ELF-1 (cell line): ENCODE measurements around the gene UHRF2.
"Not testable (repeated sequence)": the region's sequence is repeated elsewhere in the genome, so short reads cannot be mapped to it uniquely, and the experiment has no call there.

Experiments used
- DNase-seq: peaks from one replicate; pipeline ENCODE4 v3.0.0-alpha.2; 2016; ENCODE audit warnings: low read depth, low spot score

The UHRF2 gene

DNA sequence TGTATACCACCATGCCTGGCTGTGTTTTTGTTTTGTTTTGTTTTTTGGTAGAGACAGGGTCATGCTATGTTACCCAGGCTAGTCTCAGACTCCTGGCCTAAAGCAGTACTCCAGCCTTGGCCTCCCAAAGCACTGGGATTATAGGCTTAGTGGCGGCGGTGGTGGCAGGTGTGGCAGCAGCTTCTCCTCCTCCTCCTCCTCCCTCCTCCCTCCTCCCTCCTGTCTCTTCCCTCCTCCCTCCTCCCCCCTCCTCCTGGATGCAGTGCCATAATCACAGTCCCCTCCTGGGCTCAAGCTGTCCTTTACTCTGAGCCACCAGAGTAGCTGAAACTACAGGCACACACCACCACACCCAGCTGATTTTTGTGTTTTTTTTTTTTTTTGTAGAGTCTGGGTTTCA lies 71.2 kb downstream of the UHRF2 start:
- no peak for DNase-seq

GRCh38 chr9:6488395-6488794 lies 75.4 kb downstream of the UHRF2 start:
- DNase-seq: no peak

- no peak for DNase-seq
Measured at GRCh38 chr9:6489099-6489498, 76.1 kb downstream of the UHRF2 start.

DNA sequence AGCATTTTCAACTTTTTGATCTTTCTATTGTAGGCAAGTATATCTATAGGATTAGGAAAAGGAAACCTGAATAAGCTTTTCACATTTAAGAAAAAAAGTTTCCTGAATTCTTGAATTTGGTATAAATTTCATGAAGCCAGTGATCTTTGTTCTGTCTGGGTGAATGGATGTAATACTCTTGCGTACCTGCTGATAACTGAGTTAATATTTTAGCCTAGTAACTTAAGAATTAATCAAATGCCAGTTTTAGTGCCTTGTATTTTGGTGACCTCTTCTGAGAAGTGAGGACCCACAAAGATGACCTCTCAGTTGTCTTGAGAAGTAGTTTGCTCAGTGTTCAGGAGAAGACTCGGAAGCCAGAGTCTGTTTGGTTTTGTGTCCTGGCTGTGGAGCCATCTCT lies 77.9 kb downstream of the UHRF2 start:
- DNase-seq: no peak

DNA sequence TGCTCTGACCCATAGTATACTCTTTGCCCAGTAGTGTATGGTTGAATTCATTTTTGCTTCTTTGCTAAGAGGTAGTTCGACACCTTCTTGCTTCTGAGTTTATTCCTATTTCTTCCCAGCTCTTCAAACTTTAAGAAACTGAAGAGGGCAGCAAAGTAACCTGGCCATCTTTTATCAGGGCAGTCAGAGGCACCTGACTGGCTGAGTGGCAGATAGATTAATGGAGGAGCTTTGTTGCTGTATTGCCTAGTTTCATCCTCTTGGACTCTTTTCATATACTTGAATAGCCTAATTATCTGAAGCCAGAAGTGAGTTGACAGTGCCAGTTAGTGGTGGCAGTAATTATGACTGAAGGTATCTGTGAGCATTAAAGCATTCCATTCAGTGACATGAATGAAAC lies 82.5 kb downstream of the UHRF2 start:
- DNase-seq: no peak

DNA sequence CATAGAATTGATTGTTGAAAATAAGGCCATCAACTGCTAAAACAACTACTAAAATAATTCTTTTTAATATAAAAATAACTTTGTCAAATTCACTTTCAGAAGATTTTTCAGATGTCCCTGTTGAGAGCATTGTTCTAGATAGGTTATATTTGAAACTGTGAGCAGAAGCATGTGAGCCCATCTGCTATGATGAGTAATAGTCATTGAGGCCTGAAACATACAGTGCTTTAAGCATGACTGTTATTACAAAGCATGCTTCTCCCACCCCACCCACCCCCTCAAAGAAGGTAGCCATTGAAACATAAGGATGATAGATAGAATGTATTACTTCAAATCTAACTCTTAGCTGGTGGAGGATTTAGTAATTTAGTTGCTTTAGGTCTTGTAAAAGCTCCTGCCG lies 86.0 kb downstream of the UHRF2 start:
- no peak for DNase-seq

- no peak for DNase-seq
Measured at GRCh38 chr9:6501526-6502210, 88.7 kb downstream of the UHRF2 start.

DNA sequence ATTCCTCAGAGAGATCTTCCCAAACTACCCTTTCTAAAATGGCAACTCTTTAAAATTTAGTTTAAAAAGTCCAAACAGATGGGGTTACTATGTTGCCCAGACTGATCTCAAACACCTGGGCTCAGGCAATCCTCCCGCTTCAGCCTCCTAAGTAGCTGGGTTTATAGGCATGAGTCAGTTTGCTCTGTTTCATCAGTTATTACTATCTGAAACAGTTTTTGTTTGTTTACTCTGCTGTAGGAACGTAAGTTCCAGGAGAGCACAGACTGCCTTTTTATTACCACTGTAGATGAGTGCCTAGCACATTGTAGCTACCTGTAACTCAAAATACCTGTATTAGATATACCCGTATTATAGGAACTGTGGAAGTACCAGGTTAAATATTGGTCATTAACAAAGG lies 89.4 kb downstream of the UHRF2 start:
- no peak for DNase-seq

- DNase-seq: no peak
Measured at GRCh38 chr9:6506571-6506970, 93.6 kb downstream of the UHRF2 start.

DNA sequence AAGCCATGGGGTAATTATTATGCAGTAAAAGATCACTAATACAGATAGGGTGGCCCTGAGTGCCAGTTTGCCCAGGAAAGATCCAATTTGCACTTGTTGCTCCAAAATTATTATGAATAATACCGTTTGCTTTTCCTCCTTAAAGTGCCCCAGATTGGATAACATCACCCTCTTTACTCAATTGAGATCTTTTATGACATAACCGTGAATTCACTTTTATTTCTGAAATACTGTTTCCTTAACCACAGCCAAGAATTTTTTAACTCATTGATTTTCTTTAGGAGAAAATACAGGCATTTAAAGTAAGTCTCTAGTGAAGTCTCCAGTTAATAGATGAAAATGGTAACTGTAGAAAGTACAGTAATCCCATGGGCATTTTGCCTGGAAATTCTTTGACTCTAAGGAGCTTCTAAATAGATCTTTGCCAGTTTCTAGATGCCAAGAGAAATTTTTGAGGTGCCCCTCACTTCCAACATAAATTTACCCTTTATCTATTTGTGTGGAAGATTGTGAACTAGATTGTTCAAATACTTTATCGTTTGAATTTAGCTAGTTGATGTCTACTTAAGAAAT lies 99.2 kb downstream of the UHRF2 start:
- DNase-seq: no peak

GRCh38 chr9:6522263-6522662 lies 109.3 kb downstream of the UHRF2 start:
- DNase-seq: no peak

GRCh38 chr9:6525326-6526045 lies 112.5 kb downstream of the UHRF2 start:
- DNase-seq: no peak

GRCh38 chr9:6535594-6535993 lies 122.6 kb downstream of the UHRF2 start:
- DNase-seq: no peak

GRCh38 chr9:6538666-6539071 lies 125.7 kb downstream of the UHRF2 start:
- DNase-seq: no peak

GRCh38 chr9:6542617-6543016 lies 129.6 kb downstream of the UHRF2 start:
- DNase-seq: not testable (repeated sequence)

DNA sequence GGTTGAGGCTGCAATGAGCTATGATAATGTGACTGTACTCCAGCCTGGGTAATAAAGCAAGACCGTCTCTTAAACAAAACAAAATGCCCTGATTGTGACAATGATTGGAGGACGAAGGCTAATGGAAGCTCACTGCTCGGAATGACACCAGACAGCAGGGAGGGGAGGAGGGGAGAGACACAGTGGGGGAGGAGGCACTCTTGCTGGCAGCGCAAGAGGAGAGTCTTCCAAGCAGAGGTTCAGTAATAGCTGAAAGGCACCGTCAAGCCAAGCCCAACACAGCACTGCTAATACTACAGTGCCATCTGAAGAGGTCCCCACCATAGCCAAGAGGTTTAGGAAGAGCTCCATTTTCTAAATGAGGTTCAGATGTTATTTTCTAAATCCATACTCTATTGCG lies 130.2 kb downstream of the UHRF2 start:
- peak; percentile 12 for DNase-seq

- DNase-seq: no peak
Measured at GRCh38 chr9:6545017-6545691, 132.2 kb downstream of the UHRF2 start.

DNA sequence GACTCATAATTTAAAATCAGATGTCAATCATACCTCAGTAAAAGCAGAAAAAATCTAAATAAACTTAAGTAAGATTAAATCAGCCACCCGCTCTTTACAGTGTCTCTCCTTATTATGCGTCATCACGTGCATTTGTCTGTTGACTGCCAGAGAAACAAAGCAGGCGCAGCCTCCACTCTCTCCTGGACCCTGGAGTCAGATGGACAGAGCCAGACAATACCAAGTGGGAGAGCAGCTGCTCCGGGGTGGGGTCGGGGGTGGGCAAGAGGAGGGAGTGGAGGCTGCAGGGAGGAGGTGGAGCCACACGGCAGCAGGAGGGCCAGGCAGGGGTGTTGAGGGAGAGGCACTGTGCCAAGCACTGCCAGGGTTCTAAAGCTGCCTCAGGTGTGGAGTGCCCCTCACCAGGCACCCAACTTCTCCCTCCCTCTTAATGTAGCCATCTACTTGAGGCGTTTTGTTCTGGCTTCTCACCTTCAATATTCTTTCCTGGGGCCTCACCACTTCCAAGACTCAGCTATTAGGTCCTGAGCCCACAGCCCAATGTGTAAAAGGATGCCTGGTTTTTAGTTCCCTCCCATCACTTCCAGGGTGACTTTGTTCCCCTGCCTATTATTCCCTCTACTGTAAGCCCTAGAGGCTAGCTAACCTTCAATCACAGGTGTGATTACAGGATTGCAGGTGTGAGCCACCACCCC lies 136.3 kb downstream of the UHRF2 start:
- DNase-seq: no peak

DNA sequence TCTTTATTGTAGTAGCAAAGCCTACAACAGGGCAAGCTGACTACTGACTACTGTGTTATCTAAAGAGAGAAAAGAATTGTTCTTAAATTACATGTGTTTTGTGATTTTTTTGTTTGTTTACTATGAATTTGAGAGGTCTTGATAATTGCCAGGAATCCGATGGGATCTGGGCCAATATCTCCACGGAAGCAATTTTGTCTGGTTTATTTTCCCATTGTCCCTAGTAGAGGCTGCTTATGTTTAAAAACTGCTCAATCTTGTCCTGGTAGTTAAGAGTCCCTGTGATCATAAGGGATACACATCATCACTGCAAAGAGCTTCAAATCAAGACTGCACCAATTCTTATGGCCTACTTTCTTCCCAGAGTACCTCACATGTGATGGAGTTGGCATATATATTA lies 138.1 kb downstream of the UHRF2 start:
- DNase-seq: no peak

DNA sequence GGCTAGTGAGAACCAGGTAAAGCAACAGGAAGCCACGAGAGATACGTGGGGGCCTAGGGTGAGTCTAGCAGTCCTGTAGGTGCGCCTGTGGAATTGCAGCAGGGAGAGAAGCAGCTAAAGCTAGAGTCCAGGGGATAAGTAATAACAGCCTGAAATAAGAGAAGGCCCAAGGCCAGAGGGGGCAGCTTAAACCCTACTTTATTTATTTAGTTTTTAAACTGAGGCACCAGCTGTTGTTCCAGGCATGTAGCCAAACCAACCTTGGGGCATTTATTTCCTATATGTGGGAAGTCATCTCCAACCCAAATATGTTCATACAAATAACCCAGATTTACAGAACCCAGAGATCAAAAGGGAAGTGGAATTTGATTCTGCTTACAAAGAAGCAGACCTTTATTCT lies 139.0 kb downstream of the UHRF2 start:
- DNase-seq: no peak

- DNase-seq: no peak
Measured at GRCh38 chr9:6552498-6553121, 139.6 kb downstream of the UHRF2 start.

GRCh38 chr9:6553866-6554265 lies 140.9 kb downstream of the UHRF2 start:
- no peak for DNase-seq
